ENCODE measurements around the gene TDRD6.

TDRD6 gene

DNA sequence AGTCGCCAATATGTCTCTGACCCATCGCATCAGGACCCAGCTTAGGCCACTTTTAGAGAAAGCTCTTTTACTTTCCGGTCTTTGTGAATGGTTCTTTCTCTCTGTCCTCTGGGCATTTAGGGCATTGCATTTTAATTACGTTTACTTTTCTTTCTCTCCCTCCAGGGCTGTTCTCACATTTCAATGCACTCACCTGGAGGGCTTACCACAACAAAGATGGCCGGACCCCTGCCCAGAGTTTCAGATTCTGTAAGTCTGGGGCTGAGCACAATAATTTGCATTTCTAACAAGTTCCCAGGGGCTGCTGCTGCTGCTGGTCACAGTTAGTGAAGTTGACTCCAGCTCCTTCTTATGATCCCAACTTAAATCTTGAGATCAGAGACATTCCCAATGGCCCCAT lies 62.0 kb downstream of the TDRD6 start (continued):
- TF ChIP-seq, protein P1, sequence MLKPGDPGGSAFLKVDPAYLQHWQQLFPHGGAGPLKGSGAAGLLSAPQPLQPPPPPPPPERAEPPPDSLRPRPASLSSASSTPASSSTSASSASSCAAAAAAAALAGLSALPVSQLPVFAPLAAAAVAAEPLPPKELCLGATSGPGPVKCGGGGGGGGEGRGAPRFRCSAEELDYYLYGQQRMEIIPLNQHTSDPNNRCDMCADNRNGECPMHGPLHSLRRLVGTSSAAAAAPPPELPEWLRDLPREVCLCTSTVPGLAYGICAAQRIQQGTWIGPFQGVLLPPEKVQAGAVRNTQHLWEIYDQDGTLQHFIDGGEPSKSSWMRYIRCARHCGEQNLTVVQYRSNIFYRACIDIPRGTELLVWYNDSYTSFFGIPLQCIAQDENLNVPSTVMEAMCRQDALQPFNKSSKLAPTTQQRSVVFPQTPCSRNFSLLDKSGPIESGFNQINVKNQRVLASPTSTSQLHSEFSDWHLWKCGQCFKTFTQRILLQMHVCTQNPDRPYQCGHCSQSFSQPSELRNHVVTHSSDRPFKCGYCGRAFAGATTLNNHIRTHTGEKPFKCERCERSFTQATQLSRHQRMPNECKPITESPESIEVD (tag by site-specific recombination; IDR thresholded peaks at IDR 0.05) = no peak
- TF ChIP-seq ZNF677 (tag by site-specific recombination; IDR thresholded peaks at IDR 0.05) = no peak
- no peak for TF ChIP-seq ZNF747 (tag by site-specific recombination; IDR thresholded peaks at IDR 0.05)
- no peak for TF ChIP-seq ZNF266 (tag by site-specific recombination; IDR thresholded peaks at IDR 0.05; ENCODE audit: low read depth)
- no peak for TF ChIP-seq ZNF184 (tag by site-specific recombination; IDR thresholded peaks at IDR 0.05)
- TF ChIP-seq TSHZ1 (tag by site-specific recombination; IDR thresholded peaks at IDR 0.05; ENCODE audit: borderline replicate concordance) = no peak
- TF ChIP-seq ZNF658 (tag by site-specific recombination; IDR thresholded peaks at IDR 0.05) = no peak
- no peak for TF ChIP-seq ZIC2 (tag by site-specific recombination; IDR thresholded peaks at IDR 0.05)
- TF ChIP-seq, protein P2, sequence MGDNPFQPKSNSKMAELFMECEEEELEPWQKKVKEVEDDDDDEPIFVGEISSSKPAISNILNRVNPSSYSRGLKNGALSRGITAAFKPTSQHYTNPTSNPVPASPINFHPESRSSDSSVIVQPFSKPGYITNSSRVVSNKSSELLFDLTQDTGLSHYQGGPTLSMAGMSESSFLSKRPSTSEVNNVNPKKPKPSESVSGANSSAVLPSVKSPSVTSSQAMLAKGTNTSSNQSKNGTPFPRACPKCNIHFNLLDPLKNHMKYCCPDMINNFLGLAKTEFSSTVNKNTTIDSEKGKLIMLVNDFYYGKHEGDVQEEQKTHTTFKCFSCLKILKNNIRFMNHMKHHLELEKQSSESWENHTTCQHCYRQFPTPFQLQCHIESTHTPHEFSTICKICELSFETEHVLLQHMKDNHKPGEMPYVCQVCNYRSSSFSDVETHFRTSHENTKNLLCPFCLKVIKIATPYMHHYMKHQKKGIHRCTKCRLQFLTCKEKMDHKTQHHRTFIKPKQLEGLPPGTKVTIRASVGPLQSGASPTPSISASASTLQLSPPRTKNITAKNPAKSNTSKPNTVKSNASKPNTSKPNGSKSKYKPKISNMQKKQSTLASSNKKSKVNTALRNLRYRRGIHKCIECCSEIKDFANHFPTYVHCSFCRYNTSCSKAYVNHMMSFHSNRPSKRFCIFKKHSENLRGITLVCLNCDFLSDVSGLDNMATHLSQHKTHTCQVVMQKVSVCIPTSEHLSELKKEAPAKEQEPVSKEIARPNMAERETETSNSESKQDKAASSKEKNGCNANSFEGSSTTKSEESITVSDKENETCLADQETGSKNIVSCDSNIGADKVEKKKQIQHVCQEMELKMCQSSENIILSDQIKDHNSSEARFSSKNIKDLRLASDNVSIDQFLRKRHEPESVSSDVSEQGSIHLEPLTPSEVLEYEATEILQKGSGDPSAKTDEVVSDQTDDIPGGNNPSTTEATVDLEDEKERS (tag by site-specific recombination; IDR thresholded peaks at IDR 0.05) = no peak
- no peak for TF ChIP-seq SALL2 (tag by site-specific recombination; IDR thresholded peaks at IDR 0.05; ENCODE audit: borderline replicate concordance)

GRCh38 chr6:46751658-46752057 lies 64.0 kb downstream of the TDRD6 start:
- H3K4me3 ChIP-seq (ENCODE audit: low read depth, low read length) = no peak overlapping the region
- H3K36me3 ChIP-seq (ENCODE audit: control insufficient read depth in 2 of 2, insufficient read depth in 1 of 2, low read length in 2 of 2) = no peaks in the 10 kb centered on the region
- CTCF ChIA-PET = interaction anchor here (0.6 to 1.1 kb wide), 3 partner anchors 18 to 625 kb away, joined by 3 to 4 read pairs (median 3); no protein-coding TSS in a partner anchor
- H3K4me1 ChIP-seq (ENCODE audit: control insufficient read depth, insufficient read depth, low read length) = peaks cover 7% of the 10 kb centered on the region
- POLR2A ChIA-PET = no interaction called here
- H3K9me3 ChIP-seq (ENCODE audit: control insufficient read depth, insufficient read depth, low read depth, low read length) = no peaks in the 10 kb centered on the region
- no peak overlapping the region for H3K27ac ChIP-seq (ENCODE audit: extremely low read depth, low read depth, low read length)
- TF ChIP-seq PRDM10 (tag by site-specific recombination; IDR thresholded peaks at IDR 0.05) = peak; percentile 61
- no peak for TF ChIP-seq ZNF791 (tag by site-specific recombination; IDR thresholded peaks at IDR 0.05)
- no peak for TF ChIP-seq ZNF677 (tag by site-specific recombination; IDR thresholded peaks at IDR 0.05)

Data from HEK293 (cell line).